Uterus (tissue), 4 donors: ENCODE results near the gene RIMKLA. TPM values are rescaled to one million over a fixed set of nuclear protein-coding genes. Genes with fewer than 3 reads are reported as not detected.

Source experiments
- DNase-seq, 2 donors: peaks; one replicate each; pipeline ENCODE4 v3.0.0-alpha.2; 2019 to 2020
- H3K27ac ChIP-seq, 2 donors: fragments of 200-600 bp; sonication (generic); 1 replicate in 1 of 2; 2 replicates in 1 of 2; pipeline ENCODE4 v1.5.1; 2016 to 2018
- H3K27me3 ChIP-seq, 2 donors: fragments of 200-600 bp; sonication (generic); one replicate each; pipeline ENCODE4 v1.5.1; 2018 to 2019; ENCODE audit warnings: control low read depth in 1 of 2
- H3K36me3 ChIP-seq, 2 donors: fragments of 200-600 bp; sonication (generic); one replicate each; pipeline ENCODE4 v1.5.1; 2019; ENCODE audit warnings: control low read depth in 1 of 2
- H3K4me1 ChIP-seq, 2 donors: fragments of 200-600 bp; sonication (generic); one replicate each; pipeline ENCODE4 v1.5.1; 2018 to 2019; ENCODE audit warnings: control low read depth in 1 of 2
- H3K4me3 ChIP-seq, 2 donors: fragments of 200-600 bp; sonication (generic); 1 replicate in 1 of 2; 2 replicates in 1 of 2; pipeline ENCODE4 v1.5.1; 2018 to 2019; ENCODE audit warnings: mild to moderate bottlenecking in 1 of 2
- H3K9me3 ChIP-seq, 2 donors: fragments of 200-600 bp; sonication (generic); one replicate each; pipeline ENCODE4 v1.5.1; 2019; ENCODE audit warnings: control low read depth in 1 of 2
- POLR2A ChIP-seq, 2 donors: fragments of 450-650 bp; IDR thresholded peaks; one replicate each; pipeline ENCODE4 v1.6.1; 2016; ENCODE audit warnings: antibody characterized with exemption in 2 of 2, mild to moderate bottlenecking in 1 of 2, moderate library complexity in 1 of 2
- intact Hi-C: fragments of 100-400 bp; cut with DNase I; formaldehyde crosslinking; loops from one replicate; pipeline ENCODE4 v1.15.1; 2023; ENCODE audit warnings: low total_unique reads
- total RNA-seq, 4 donors: library from RNA; depleted of rRNA in 3 of 4; stranded (reverse); fragments of >200 nt in 3 of 4; gene quantifications; one replicate each; pipeline versions ENCODE4 v1.1.0 to v1.2.4, GENCODE V29; 2014 to 2023
- TF ChIP-seq, protein P1 (sequence below), 4 experiments: fragments of 200-600 bp in 2 of 4; fragments of 450-650 bp in 2 of 4; sonication (generic) in 2 of 4; IDR thresholded peaks; one replicate each; pipeline ENCODE4 v1.5.1; 2016 to 2019; ENCODE audit warnings: antibody characterized with exemption in 4 of 4, mild to moderate bottlenecking in 2 of 4, moderate library complexity in 1 of 4
- donor health status: DM: yes; HTN: yes; CAD: no.

RIMKLA gene
- total RNA-seq, 4 donors from 2014 or later, result under 0.01 to 1.6 (median 0.62) TPM; not detected in 1

DNA sequence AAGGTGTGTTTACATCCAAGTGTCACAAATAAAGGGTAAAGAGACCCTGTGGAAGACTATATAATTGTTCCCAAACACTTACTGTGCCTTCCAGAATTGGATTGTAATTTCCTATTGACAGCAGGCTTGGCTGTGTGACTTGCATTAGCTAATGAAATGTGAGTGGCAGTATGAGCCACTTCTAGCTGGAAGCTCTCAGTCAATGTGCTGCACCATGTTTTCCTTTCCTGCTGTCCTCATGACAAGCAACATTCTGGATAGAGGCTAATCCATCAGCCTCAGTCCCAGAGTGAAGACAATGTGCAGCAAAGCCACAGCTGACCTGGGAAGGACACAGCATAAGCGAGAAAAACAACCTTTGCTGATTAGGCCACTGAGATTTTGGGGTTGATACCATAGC lies 39.7 kb upstream of the RIMKLA start:
- no peaks in the 10 kb centered on the region for H3K27me3 ChIP-seq
- H3K36me3 ChIP-seq, result no peaks in the 10 kb centered on the region
- DNase-seq, result no peak
- peaks cover 0 to 3% of the 10 kb centered on the region in 2 donors for H3K4me1 ChIP-seq
- no peaks in the 10 kb centered on the region for H3K9me3 ChIP-seq
- H3K4me3 ChIP-seq, result no peak overlapping the region
- H3K27ac ChIP-seq, result no peak overlapping the region
- intact Hi-C loops, result no loop called here
- TF ChIP-seq, protein P1, sequence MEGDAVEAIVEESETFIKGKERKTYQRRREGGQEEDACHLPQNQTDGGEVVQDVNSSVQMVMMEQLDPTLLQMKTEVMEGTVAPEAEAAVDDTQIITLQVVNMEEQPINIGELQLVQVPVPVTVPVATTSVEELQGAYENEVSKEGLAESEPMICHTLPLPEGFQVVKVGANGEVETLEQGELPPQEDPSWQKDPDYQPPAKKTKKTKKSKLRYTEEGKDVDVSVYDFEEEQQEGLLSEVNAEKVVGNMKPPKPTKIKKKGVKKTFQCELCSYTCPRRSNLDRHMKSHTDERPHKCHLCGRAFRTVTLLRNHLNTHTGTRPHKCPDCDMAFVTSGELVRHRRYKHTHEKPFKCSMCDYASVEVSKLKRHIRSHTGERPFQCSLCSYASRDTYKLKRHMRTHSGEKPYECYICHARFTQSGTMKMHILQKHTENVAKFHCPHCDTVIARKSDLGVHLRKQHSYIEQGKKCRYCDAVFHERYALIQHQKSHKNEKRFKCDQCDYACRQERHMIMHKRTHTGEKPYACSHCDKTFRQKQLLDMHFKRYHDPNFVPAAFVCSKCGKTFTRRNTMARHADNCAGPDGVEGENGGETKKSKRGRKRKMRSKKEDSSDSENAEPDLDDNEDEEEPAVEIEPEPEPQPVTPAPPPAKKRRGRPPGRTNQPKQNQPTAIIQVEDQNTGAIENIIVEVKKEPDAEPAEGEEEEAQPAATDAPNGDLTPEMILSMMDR (IDR thresholded peaks at IDR 0.05), result no peak

- H3K9me3 ChIP-seq, result no peaks in the 10 kb centered on the region
Observed at GRCh38 chr1:42343049-42343448, 37.5 kb upstream of the RIMKLA start.

DNA sequence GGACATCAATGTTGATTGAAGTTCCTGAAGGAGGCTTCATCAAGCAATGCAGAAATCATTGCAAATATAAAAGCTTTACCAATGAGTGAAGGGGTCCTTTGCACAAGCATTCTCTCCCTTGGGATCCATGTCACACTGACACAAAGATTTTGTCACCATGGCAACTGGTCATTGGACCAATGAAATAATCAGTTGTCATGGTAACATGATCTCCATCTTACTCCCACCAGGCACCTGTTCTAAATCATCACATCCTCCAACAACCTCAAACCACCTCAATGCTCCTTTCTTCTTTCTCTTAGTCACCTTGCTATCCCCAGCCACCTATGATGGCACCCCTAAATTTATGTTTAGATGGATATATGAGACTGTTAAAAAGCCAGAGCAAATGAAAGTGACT lies 32.1 kb upstream of the RIMKLA start:
- Histone ChIP-seq H3K27me3 (no peaks in the 10 kb centered on the region), H3K9me3 (no peaks in the 10 kb centered on the region), H3K27ac (no peak overlapping the region), H3K4me1 (no peaks in the 10 kb centered on the region), H3K36me3 (no peaks in the 10 kb centered on the region), H3K4me3 (no peak overlapping the region)
- DNase-seq, result no peak
- intact Hi-C loops, result no loop called here
- TF ChIP-seq, protein P1 (IDR thresholded peaks at IDR 0.05), result no peak
- no peak for TF ChIP-seq POLR2A (IDR thresholded peaks at IDR 0.05)

More at GRCh38 chr1:42343049-42343448, 37.5 kb upstream of the RIMKLA start:
- Histone ChIP-seq H3K27ac (no peak overlapping the region), H3K4me1 (no peaks in the 10 kb centered on the region), H3K4me3 (no peak overlapping the region), H3K27me3 (no peaks in the 10 kb centered on the region), H3K36me3 (no peaks in the 10 kb centered on the region)
- intact Hi-C loops, result no loop called here
- no peak for DNase-seq
- no peak for TF ChIP-seq POLR2A (IDR thresholded peaks at IDR 0.05)
- TF ChIP-seq, protein P1 (IDR thresholded peaks at IDR 0.05), result no peak

- Histone ChIP-seq H3K9me3 (no peaks in the 10 kb centered on the region), H3K36me3 (no peaks in the 10 kb centered on the region), H3K4me3 (no peak overlapping the region), H3K27ac (no peak overlapping the region), H3K27me3 (no peaks in the 10 kb centered on the region), H3K4me1 (no peaks in the 10 kb centered on the region)
- no peak for DNase-seq
- no peak for TF ChIP-seq POLR2A (IDR thresholded peaks at IDR 0.05)
- TF ChIP-seq, protein P1 (IDR thresholded peaks at IDR 0.05), result no peak
- intact Hi-C loops, result no loop called here
Observed at GRCh38 chr1:42350086-42350485, 30.5 kb upstream of the RIMKLA start.

DNA sequence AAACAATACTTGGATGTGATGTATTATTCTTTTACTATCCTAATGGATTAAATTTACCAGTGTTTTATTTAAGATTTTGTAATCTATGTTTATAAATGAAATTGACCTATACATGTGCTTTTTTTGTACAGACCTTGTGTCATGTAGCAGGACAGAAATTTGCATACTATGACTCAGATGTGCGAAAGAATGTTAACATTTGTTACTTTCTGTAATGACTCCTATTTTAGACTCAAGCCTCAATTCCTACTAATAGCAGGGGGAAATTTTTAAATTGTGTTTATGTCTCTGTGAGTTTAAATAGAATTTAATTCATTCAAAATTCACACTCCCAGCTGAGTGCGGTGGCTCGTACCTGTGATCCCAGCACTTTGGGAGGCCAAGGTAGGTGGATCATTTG lies 21.8 kb upstream of the RIMKLA start:
- Histone ChIP-seq H3K4me1 (no peaks in the 10 kb centered on the region), H3K36me3 (no peaks in the 10 kb centered on the region), H3K4me3 (no peak overlapping the region), H3K27me3 (no peaks in the 10 kb centered on the region), H3K27ac (no peak overlapping the region), H3K9me3 (no peaks in the 10 kb centered on the region)
- TF ChIP-seq, protein P1 (IDR thresholded peaks at IDR 0.05), result no peak
- TF ChIP-seq POLR2A (IDR thresholded peaks at IDR 0.05), result no peak
- intact Hi-C loops, result no loop called here
- DNase-seq, result no peak
